GM19193 (cell line): ENCODE measurements around the gene FAM200A.
A peak's percentile ranks its signal among the peaks of the same experiment; 100 is the strongest.

ENCODE experiments used
- POLR2A ChIP-seq: IDR thresholded peaks from 4 replicates; pipeline ENCODE4 v1.6.1; 2011; ENCODE audit not compliant: insufficient read depth, insufficient read length; ENCODE audit errors: extremely low read depth

The FAM200A gene

DNA sequence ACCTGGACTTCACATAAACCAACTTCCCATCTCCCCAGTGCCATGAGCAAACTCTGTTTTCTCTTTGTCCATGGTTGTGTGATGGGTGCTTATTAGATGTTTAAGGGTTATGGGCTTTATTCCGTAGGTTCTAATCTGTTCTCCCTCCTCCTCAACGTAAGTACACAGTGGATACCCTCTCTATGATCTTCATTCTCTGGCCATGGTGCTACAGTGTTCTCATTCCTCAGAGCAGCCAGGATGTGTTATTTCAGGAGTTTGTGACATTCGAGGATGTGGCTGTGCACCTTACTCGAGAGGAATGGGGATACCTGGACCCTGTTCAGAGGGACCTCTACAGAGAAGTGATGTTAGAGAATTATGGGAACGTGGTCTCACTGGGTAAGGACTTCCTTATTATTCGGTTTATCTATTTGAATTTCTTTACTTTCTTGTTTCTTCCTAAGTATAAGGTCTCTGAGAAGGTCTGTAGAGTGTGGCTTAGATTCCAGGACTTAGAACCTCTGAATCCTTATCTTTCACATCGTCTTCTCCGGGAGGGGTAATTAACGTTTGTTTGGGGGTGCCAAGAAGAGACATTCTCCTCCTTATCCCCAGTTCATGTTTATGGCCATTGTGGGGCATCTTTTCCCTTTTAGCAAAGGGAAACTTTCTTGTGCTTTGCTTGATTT lies 10.3 kb upstream of the FAM200A start:
- TF ChIP-seq POLR2A: no peak

GRCh38 chr7:99561737-99562051 lies 9.8 kb upstream of the FAM200A start:
- TF ChIP-seq POLR2A: no peak

DNA sequence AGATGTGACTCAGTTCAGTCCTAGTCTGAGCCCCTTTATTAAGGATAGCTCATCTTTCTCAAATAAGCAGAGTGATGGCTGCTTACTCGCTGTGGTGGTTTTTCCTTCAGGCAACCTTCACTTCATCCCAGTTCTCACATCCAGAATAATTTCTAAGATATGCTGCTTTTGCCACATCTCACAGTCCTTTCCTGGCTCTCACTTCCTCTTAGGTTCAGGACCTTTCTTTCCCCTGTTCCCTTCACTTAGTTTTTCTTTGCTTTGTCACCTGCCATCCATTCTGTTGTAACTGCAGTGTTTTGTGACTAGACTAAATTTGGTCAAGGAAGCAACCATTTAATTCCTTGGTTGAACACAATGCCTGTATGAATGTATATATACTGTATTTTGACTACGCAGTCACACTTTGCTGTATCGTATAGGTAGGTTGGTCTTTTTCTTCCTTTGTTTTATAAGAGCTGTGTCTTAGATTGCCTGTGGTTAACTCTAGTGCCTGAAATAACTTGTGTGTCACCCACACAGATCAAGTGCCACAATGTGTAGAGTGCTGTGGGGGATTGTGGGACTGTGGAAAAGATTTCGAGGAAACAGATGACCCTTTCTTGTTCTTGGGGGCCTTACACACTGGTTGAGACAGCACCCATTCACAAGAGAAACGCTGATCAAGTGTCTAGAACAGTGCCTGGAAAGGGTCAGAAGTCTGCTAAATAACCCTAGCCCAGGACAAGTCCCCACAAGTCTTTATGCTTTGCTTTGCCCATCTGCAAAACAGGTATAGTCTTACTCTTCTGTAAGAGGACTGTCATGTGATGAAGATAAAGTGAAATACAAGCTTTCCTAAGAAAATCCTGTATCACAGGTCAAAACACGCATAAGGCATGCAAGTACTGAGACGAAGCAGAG lies 9.2 kb upstream of the FAM200A start:
- no peak for TF ChIP-seq POLR2A

GRCh38 chr7:99559175-99559915 lies 7.4 kb upstream of the FAM200A start:
- no peak for TF ChIP-seq POLR2A

DNA sequence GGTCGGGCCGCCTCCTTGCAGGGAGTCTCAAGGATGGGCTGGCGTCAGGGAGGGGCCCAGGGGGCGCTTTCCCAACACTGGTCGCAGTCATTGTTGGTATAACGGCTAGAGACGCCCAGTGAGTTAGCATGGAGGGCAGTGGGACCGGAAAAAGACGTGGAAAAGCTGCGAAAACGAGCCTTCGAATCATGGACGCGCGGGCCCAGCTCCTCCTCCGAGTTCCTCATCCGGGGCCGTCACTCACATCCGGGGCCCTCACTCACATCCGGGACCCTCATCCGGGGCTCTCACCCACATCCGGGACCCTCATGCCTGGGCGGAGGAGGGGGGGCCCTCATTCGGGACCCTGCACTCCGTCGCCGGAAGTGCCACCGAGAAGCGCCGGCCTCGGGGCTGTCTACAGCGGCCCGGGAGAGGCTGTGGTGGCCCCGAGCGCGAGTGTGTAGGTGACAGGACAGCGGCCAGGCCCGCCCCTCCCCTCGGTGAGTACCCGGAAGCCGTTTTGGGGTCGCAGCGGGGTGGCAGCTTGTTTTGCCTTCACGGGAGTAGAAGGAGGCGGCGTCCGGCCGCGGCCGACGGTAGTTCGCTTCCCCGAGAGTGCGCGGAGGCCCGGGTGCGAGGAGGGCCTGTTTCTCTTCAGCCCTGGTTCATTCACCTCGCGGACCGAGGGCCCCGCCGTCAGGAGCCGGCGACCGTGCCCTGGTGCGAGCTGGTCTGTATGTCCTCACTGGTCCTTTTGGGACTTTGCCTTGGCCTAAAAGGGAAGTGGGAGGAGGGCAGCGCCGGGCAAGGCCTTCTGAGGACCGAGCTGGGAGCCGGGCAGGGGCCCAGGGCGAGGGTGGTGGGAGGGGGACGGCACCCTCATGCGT lies 6.6 kb upstream of the FAM200A start, which contains the start of gene ZNF655:
Gene ZNF655 (plus strand): TSS at position 337 of the 869 bp plus-strand sequence. CDS start 1,918 bp downstream, outside the sequence.
- peak; percentile 90 for TF ChIP-seq POLR2A

GRCh38 chr7:99557940-99558305 lies 6.0 kb upstream of the FAM200A start:
- TF ChIP-seq POLR2A: no peak

DNA sequence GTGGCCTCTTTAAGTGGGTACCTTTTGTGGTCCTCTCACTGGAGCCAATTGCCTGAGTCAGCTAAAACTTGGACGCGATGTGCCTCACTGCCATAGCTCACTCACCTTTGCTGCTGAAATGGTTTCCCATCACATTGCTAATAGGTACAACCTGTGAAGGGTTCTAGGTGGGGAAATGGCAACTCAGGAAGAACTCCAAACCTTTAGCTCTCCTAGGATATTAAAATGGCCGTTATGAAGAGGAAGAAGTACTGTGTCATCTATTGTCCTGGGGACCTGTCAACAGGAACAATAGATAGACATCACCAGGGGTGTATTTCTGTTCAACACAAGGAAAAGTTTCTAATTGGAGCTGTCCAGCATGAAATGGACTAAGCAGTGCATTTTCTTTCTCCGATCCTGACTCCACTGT lies 5.3 kb upstream of the FAM200A start:
- TF ChIP-seq POLR2A: no peak

DNA sequence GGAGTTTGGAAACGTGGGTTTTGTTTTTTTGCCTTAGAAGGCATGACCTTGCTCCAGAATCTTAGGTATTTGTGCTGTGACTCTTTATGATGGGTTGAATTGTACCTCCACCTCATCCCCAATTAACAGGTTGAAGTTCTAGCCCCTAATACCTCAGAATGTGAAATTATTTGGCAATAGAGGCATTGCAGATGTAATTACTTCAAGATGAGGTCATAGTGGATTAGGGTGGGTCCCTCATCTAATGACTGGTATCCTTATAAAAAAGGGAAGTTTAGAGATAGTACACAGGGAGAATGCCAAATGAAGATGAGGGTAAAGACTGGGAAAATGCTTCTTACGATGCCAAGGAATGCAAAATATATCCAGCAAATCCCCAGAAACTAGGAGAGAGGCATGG lies 3.0 kb upstream of the FAM200A start:
- no peak for TF ChIP-seq POLR2A

DNA sequence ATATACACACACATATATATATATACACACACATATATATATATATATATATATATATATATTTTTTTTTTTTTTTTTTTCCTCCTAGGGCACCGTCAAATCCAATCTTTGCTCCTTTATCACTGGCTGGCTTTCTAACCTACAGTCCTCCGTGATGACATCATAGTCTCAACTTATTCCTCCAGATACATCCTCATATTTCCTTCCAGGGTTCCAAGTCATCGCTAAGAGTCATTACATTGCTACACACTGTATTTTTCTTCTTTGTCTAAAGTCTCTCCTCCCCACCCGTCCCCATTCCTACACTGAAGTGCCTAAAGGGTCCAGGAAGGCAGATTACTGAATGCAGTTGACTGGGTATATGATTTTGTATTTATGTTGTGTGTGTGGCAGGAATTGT lies 1.1 kb upstream of the FAM200A start:
- no peak for TF ChIP-seq POLR2A

DNA sequence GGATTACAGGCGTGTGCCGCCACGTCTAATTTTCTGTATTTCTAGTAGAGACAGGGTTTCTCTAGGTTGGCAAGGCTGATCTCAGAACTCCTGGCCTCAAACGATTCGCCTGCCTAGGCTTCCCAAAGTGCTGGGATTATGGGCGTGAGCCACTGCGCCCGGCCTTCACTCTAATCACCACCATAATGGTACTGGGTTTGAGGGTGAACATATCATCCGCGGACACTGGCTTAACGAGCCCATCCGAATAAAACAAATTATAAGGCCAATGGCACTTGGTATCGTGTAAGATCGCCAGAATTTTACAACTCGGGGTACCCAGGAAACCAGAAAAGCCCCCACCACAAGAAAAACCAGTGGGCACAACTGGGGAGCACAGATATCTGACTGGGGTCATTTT lies 580 bp downstream of the FAM200A start:
- no peak for TF ChIP-seq POLR2A

DNA sequence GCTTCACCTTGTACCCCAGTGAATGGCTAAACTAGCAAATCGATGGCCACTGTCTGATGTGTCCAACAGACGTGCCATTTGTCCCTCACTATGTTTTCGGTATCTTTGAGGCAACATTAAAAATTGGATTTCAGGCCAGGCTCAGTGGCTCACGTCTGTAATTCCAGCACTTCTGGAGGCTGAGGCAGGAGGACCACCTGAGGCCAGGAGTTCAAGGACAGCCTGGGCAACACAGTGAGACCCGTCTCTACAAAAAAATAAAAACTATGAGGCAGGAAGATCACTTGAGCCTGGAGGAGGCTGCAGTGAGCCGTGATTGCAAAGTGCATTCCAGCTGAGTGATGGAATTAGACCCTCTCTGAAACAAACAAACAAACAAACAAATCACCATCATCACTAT lies 8.0 kb downstream of the FAM200A start:
- no peak for TF ChIP-seq POLR2A

- TF ChIP-seq POLR2A: no peak
Measured at GRCh38 chr7:99543081-99543671, 8.7 kb downstream of the FAM200A start.

DNA sequence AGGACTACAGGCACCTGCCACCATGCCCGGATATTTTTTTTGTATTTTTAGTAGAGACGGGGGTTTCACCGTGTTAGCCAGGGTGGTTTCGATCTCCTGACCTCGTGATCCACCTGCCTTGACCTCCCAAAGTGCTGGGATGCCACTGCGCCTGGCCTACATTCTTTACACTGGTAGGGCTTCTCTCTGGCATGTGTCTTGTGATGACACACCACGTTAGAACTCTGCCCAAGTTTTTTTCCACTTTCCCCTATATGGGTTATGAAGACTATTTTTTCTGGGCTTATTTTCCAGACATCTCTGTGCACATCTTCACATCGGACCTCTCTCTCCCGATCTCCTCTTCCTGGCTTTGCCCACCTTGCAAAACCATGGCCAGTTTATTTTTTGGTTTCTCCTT lies 10.7 kb downstream of the FAM200A start:
- TF ChIP-seq POLR2A: no peak

DNA sequence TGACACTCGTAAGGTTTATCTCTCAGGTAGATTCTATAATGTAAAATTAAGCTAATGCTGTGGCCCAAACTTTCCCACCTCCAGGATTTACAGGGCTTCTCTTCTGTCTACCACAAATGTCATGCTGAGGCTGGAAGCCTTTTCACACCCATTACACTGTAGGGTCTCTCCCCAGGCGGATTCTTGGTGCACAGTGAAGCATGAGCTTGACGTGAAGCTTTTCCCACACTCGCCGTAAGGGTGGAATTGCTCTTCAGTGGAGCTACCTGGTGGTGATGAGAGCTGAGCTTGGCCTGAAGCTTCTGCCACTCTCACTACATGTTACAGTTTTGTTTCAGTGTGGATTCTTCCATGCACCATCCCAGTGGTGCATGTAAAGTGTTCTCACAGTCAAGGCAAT lies 11.4 kb downstream of the FAM200A start:
- TF ChIP-seq POLR2A: no peak

- TF ChIP-seq POLR2A: no peak
Measured at GRCh38 chr7:99539213-99539811, 12.6 kb downstream of the FAM200A start.

DNA sequence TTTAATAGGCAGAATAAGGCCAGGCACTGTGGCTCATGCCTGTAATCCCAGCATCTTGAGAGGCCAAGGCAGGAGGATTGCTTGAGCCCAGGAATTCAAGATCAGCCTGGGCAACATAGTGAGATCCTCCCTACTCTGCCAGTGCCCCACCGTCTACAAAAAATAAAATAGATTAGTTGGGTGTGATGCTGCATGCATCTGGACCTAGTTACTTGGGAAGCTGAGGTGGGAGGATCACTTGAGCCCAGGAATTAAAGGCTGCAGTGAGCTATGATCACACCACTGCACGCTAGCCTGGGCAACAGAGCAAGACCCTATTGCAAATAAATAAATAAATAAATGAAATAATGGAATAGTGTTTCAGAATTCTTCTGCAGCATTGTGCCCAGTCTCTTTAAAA lies 16.2 kb downstream of the FAM200A start:
- no peak for TF ChIP-seq POLR2A
